Measurements from ENCODE around the gene ADGRL4.
"Not testable (repeated sequence)": the region's sequence is repeated elsewhere in the genome, so short reads cannot be mapped to it uniquely, and the experiment has no call there.

The ADGRL4 gene

GRCh38 chr1:78972723-78973122, 33.8 kb downstream of the ADGRL4 start:
- H3K27me3 ChIP-seq (replicated peaks; ENCODE audit: control insufficient read depth, insufficient read depth, low read length): no peaks in the 10 kb centered on the region
- no peaks in the 10 kb centered on the region for H3K36me3 ChIP-seq (ENCODE audit: control insufficient read depth, insufficient read depth, low read length)
- DNase-seq (ENCODE audit: extremely low read depth, insufficient read length): no peak
- no peak overlapping the region for H3K4me3 ChIP-seq (replicated peaks; ENCODE audit: low read depth, low read length)
- TF ChIP-seq, protein P1, sequence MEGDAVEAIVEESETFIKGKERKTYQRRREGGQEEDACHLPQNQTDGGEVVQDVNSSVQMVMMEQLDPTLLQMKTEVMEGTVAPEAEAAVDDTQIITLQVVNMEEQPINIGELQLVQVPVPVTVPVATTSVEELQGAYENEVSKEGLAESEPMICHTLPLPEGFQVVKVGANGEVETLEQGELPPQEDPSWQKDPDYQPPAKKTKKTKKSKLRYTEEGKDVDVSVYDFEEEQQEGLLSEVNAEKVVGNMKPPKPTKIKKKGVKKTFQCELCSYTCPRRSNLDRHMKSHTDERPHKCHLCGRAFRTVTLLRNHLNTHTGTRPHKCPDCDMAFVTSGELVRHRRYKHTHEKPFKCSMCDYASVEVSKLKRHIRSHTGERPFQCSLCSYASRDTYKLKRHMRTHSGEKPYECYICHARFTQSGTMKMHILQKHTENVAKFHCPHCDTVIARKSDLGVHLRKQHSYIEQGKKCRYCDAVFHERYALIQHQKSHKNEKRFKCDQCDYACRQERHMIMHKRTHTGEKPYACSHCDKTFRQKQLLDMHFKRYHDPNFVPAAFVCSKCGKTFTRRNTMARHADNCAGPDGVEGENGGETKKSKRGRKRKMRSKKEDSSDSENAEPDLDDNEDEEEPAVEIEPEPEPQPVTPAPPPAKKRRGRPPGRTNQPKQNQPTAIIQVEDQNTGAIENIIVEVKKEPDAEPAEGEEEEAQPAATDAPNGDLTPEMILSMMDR (IDR thresholded peaks at IDR 0.05; ENCODE audit: insufficient read depth, low read length, poor library complexity, severe bottlenecking): no peak

- DNase-seq (ENCODE audit: extremely low read depth, insufficient read length); H3K36me3 ChIP-seq (ENCODE audit: control insufficient read depth, insufficient read depth, low read length); H3K27me3 ChIP-seq (replicated peaks; ENCODE audit: control insufficient read depth, insufficient read depth, low read length); H3K4me3 ChIP-seq (replicated peaks; ENCODE audit: low read depth, low read length): not testable (repeated sequence)
Measured at GRCh38 chr1:78967091-78967490, 39.4 kb downstream of the ADGRL4 start.

DNA sequence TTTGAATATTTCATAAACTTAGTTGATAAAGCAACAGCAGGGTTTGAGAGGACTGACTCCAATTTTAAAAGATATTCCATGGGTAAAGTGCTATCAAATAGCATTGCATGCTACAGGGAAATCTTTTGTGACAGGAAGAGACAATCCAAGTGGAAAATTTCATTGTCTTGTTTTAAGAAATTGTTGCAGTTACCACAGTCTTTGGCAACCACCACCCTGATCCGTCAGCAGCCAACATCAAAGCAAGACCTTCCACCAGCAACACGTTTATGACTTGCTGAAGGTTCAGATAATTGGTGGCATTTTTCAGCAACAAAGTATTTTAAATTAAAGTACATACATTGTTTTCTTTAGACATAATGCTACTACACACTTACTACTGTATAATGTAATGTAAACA, 47.8 kb downstream of the ADGRL4 start:
- TF ChIP-seq, protein P1 (IDR thresholded peaks at IDR 0.05; ENCODE audit: insufficient read depth, low read length, poor library complexity, severe bottlenecking): no peak
- no peak for DNase-seq (ENCODE audit: extremely low read depth, insufficient read length)
- no peaks in the 10 kb centered on the region for H3K27me3 ChIP-seq (replicated peaks; ENCODE audit: control insufficient read depth, insufficient read depth, low read length)
- no peaks in the 10 kb centered on the region for H3K36me3 ChIP-seq (ENCODE audit: control insufficient read depth, insufficient read depth, low read length)
- no peak overlapping the region for H3K4me3 ChIP-seq (replicated peaks; ENCODE audit: low read depth, low read length)

DNA sequence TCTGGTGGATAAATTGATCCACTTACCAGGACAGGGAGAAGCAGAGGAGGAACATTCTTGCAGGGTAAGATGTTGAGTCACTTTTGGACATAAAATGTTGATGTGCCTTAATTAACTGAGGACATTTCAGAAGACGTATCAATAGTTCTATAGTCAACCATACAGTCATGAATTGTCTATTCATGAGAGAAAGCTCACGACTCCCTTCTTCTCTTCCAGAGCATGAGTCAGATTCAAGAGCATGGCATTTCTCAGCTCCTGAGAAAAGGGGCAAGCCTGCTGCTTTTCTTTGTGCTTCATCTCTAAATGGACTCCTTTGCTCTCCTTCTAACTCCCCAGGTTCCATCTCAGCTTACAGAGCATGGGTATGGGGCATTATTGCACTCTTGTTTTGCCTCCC, 55.7 kb downstream of the ADGRL4 start:
- no peak overlapping the region for H3K4me3 ChIP-seq (replicated peaks; ENCODE audit: low read depth, low read length)
- H3K36me3 ChIP-seq (ENCODE audit: control insufficient read depth, insufficient read depth, low read length): no peaks in the 10 kb centered on the region
- no peaks in the 10 kb centered on the region for H3K27me3 ChIP-seq (replicated peaks; ENCODE audit: control insufficient read depth, insufficient read depth, low read length)
- TF ChIP-seq, protein P1 (IDR thresholded peaks at IDR 0.05; ENCODE audit: insufficient read depth, low read length, poor library complexity, severe bottlenecking): no peak
- DNase-seq (ENCODE audit: extremely low read depth, insufficient read length): no peak

DNA sequence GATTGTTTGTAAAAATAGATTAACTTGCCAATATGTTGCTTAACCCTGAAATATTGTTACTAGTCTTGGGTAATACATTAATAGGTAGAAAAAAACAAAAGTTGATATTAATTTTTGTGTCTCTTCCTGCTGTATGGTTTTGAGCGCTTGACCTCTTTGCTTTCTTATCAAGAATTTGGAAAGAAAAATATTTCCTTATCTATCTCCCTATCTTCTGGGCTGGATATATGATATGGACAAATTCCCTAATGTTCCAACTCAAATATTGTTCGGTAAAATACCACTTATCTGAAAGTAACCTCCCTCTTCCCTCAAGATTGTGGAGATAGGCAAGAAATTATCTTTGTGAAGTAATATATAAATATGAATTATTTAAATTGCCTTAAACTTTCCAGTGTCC, 57.3 kb downstream of the ADGRL4 start:
- TF ChIP-seq, protein P1 (IDR thresholded peaks at IDR 0.05; ENCODE audit: insufficient read depth, low read length, poor library complexity, severe bottlenecking): no peak

DNA sequence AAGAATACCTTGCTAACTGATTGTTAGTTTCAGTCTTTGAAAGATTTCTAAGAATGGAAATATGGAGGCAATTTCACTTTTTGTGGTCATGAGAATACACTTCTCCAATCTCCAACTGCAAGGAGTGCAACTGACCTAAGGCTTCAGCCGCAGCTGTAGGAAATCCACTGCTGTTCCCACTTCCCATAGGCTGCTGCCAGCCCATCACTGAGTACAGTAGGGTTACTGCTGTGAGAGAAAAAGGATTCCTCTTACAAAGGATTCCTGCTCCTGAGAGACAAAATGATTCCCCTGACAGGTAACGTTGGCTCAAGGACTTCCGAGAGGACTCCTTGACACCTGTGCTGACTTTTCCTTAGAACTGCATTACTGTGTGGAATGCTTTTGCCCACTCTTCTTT, 87.4 kb downstream of the ADGRL4 start:
- Histone ChIP-seq H3K4me3 (replicated peaks; ENCODE audit: low read depth, low read length) (no peak overlapping the region), H3K36me3 (ENCODE audit: control insufficient read depth, insufficient read depth, low read length) (no peaks in the 10 kb centered on the region), H3K27me3 (replicated peaks; ENCODE audit: control insufficient read depth, insufficient read depth, low read length) (no peaks in the 10 kb centered on the region)
- TF ChIP-seq, protein P1 (IDR thresholded peaks at IDR 0.05; ENCODE audit: insufficient read depth, low read length, poor library complexity, severe bottlenecking): no peak
- DNase-seq (ENCODE audit: extremely low read depth, insufficient read length): no peak

More for the DNA sequence above, 57.3 kb downstream of the ADGRL4 start:
- Histone ChIP-seq H3K4me3 (replicated peaks; ENCODE audit: low read depth, low read length) (no peak overlapping the region), H3K27me3 (replicated peaks; ENCODE audit: control insufficient read depth, insufficient read depth, low read length) (no peaks in the 10 kb centered on the region), H3K36me3 (ENCODE audit: control insufficient read depth, insufficient read depth, low read length) (no peaks in the 10 kb centered on the region)
- no peak for DNase-seq (ENCODE audit: extremely low read depth, insufficient read length)

Data from GM06990 (cell line).